Peyer's patch (tissue), 4 donors: ENCODE data around the gene RXRA.

Experiments used
- POLR2A ChIP-seq, 2 donors: fragments of 450-650 bp; IDR thresholded peaks; one replicate each; pipeline ENCODE4 v1.5.1; 2017; ENCODE audit warnings: antibody characterized with exemption in 2 of 2, mild to moderate bottlenecking in 2 of 2, moderate library complexity in 2 of 2
- TF ChIP-seq, protein P1 (sequence below), 6 experiments: fragments of 450-650 bp in 4 of 6; fragments of 200-600 bp in 2 of 6; sonication (generic) in 1 of 6; IDR thresholded peaks; one replicate each; pipeline ENCODE4 v1.5.1; 2017 to 2019; ENCODE audit warnings: antibody characterized with exemption in 6 of 6, mild to moderate bottlenecking in 3 of 6, moderate library complexity in 1 of 6

DNA sequence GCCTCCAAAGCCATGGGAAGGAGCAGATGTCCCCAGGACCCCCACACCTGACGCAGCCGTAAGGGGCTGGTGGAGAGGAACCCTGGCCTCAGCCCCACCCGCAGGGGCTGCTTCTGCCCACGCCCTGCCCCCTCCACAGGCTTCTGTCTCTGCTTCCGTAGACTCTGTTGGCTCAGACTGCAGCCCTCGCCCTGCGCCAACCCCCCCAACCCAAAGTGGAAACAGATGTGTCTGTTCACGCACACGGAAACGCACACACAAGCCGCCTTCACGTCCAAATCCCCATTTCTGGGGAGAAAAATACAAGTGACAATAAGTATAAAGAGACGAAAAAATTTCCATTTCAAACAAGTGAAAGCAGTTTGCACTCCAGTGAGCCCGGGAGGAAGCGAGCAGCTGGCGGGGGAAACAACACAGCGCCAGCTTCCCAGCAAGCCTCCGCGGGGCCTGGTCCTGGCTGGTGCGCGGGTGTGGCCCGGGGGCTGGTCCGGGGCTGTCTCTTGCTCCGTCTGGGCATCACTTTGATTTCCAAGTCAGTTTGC lies 32.6 kb upstream of the RXRA start:
- TF ChIP-seq, protein P1, sequence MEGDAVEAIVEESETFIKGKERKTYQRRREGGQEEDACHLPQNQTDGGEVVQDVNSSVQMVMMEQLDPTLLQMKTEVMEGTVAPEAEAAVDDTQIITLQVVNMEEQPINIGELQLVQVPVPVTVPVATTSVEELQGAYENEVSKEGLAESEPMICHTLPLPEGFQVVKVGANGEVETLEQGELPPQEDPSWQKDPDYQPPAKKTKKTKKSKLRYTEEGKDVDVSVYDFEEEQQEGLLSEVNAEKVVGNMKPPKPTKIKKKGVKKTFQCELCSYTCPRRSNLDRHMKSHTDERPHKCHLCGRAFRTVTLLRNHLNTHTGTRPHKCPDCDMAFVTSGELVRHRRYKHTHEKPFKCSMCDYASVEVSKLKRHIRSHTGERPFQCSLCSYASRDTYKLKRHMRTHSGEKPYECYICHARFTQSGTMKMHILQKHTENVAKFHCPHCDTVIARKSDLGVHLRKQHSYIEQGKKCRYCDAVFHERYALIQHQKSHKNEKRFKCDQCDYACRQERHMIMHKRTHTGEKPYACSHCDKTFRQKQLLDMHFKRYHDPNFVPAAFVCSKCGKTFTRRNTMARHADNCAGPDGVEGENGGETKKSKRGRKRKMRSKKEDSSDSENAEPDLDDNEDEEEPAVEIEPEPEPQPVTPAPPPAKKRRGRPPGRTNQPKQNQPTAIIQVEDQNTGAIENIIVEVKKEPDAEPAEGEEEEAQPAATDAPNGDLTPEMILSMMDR (IDR thresholded peaks at IDR 0.05) = no peak
- TF ChIP-seq POLR2A (IDR thresholded peaks at IDR 0.05) = no peak
